ENCODE data around the gene IQCE.

The IQCE gene

DNA sequence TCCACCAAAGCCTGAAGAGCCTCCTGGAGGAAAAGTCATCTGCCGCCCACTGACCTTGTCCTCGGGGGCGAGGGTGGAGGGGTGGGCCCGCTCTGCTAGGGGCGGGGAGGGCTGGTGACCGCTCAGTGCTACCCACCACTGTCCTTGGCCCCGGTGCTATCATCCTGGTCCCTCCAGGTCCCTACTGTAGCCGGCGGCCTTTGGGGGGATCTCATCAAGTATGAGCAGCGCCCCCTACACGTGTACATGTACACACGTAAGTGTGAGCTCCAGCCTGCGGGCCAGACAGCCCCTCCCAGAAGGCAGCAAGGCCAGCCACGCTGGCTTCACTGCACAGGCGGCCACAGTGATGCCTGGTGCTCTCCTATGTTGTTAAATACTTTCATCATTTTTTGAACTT lies 92.6 kb downstream of the IQCE start:
- DNase-seq: no peak

DNA sequence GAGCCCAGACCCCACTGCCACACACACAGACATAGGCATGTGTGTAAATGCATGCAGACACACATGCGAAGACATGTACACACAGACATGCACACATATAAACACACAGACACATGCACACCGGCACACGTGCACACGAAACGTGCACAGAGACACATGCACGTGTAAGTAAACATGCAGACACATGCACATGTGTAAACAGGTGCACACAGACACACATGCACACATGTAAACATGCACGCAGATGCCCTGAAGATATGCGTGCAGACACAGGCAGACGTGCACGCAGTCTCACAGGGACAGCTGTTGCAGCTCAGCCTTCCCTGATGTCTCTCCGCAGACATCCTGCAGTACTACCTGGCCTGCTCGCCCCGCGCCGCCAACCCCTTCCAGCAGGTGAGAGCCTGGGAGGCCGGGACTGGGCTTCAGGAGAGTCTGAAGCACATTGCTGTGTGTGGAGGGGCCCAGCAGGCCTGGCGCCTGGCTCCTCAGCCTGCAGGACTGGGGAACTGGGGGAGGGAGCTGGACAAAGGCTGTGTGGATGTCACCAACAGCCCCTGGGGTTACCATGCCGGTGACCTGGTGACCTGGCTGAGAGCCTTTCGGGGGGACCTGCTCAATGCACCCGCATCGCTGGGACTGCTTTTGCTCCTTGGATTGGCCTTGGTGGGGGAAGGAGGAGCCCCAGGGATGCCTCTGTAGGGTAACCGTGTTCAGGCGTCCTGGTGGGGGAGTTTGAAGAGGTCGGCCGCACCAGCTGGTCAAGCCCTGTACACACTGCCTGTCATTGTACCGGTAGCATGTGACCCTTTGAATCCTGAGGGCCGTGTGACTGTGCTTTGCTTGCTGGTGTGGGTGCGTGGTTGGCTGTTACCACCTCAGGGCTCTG lies 93.3 kb downstream of the IQCE start:
- DNase-seq: no peak

DNA sequence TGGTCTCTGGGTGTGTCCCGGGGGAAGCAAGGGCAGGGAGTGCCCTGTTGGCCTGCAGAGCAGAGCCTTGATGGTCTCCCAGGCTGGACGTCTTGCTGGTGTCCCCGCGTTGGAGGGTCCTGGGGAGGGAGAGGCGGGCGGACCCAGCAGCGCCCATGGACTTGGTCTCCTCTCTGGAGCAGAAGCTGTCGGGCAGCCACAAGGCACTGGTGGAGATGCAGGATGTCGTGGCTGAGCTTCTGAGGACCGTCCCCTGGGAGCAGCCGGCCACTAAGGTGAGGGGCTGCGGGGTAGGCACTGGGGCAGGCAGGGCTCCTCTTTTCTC lies 93.9 kb downstream of the IQCE start:
- no peak for DNase-seq

DNA sequence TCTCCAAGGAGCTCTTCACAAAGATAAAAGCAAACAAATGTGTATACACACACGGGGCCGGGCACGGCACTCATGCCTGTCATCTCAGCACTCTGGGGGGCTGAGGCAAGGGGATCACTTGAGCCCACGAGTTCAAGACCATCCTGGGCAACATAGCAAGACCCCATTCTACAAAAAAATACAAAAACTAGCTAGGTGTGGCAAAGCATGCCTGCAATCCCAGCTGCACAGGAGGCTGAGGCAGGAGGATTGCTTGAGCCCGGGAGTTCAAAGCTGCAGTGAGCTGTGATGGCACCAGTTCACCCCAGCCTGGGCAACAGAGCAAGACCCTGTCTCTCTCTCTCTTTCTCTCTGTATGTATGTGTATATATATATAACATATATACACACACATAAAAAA lies 95.3 kb downstream of the IQCE start:
- no peak for DNase-seq

DNA sequence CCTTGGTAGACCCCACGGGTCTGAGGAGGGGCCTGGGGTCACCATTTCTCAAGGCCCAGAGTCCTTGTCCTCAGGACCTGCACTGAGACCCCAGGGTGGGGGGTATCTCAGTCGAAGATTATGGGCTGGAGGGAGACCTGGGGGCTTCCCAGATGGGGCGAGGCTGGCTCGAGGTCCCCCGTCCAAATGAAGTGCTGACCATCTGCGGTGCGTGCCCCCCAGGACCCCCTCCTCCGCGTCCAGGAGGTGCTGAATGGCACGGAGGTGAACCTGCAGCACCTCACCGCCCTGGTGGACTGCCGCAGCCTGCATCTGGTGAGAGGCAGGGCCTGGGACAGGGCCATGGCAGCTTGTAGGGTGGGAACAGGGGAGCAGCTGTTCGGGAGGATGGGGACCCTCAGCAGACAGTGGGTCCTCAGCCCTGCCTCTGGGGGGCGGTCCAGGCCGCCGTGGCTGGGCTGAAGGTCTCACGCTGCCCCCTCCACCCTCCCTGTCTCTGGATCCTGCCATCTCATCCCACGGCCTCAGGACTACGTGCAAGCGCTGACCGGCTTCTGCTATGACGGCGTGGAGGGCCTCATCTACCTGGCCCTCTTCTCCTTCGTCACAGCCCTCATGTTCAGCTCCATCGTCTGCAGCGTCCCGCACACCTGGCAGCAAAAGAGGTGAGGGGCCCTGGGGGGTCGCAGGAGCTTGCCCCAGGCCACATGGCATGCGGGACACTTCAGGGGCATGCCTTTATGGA lies 97.3 kb downstream of the IQCE start:
- no peak for DNase-seq

DNA sequence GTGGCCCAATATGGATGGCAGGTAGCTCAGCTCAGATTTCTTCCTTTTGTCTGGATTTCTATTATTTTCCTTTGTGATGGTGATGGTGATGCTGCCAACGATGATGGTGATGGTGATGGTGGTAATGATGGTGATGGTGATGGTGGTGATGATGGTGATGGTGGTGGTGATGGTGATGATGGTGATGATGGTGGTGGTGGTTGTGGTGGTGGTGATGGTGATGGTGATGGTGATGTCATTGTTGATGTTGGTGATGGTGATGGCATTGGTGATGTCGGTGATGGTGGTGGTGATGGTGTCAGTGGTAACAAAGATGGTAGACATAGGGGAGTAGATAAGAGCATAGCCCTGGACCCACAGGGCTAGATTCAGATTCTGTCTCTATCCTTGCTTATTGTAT lies 98.4 kb downstream of the IQCE start:
- no peak for DNase-seq

DNA sequence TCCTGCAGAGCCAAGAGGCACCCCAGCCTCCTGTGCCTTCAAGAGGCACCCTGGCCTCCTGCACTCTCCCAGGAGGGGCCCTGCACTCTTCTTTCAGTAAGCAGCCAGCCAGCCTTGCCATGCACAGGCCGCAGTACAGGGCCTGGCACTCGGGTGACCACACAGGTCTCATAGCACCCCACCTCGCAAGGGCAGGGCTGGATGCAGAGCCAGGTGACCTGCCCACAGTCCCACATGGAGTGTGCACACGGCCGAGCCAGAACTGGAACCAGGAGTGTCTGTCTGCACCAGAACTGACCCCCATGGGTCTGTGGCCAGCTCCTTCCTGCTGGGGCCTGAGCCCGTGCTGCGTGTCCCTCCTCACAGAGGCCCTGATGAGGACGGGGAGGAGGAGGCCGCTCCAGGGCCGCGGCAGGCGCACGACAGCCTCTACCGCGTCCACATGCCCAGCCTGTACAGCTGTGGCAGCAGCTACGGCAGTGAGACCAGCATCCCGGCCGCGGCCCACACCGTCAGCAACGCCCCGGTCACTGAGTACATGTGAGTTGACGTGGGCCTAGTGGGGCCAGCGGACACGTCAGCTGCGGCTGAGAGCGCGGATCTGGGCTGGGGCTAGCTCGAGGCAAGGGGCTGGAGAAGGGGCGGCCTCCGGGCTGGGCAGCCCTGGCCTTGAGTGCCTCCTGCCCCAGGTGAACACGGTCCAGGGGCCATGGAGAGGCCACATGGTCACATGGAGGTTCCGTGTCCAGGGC lies 99.3 kb downstream of the IQCE start:
- DNase-seq: no peak

DNA sequence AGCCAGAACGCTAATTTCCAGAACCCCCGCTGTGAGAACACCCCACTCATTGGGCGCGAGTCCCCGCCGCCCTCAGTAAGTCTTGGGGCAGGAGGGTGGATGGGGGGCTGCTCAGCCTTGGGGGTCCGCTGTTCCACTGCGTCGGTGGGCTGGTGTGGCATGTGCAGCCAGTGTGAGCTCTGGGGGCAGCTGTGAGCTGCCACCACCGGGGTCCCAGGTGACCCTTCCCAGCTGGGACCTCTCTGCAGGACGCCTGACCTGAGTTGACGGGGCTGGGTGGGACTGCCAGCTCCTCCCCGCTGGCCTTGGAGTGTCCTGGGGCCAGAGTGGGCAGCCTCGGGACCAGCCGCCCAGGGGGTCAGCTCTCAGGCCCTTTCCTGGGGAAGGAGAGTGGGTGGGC lies 100.2 kb downstream of the IQCE start:
- no peak for DNase-seq

DNA sequence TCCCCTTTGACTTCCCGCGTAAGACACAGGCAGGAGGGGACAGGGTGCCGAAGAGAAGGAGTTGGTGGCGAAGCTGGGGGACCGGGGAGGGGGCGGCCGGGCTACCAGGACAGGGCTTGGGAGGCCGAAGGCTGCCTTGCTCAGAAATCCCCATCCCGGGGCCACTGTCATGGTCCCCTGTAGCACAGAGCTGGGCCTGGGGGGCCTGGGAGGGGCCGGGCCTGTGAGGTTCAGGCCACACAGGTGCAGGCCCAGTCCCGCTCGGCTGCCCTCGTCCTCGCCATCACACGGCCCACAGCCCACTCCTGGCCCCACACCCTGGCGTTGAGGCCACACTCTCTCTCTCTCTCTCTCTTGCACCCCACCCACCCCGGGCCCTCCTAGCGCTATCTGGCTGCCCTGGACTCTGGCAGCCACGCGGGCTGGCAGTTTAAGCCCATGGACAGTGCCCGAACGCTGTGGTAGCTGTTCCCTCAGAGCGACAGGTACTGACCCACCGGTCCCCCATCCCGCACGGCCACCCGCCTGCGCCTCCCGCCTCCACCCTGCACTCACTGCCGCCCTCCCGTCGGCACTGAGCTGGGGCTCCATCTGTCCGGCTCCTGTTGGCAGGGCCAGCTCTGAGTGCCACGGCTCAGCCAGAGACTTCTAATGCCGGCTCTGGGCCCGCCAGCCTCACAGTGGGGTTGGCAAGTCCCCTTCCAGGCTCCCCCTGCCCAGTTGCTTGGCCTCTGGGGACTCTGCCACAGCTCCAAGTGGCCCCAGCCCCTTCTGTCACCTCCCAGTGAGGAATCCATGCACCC lies 101.0 kb downstream of the IQCE start:
- no peak for DNase-seq

DNA sequence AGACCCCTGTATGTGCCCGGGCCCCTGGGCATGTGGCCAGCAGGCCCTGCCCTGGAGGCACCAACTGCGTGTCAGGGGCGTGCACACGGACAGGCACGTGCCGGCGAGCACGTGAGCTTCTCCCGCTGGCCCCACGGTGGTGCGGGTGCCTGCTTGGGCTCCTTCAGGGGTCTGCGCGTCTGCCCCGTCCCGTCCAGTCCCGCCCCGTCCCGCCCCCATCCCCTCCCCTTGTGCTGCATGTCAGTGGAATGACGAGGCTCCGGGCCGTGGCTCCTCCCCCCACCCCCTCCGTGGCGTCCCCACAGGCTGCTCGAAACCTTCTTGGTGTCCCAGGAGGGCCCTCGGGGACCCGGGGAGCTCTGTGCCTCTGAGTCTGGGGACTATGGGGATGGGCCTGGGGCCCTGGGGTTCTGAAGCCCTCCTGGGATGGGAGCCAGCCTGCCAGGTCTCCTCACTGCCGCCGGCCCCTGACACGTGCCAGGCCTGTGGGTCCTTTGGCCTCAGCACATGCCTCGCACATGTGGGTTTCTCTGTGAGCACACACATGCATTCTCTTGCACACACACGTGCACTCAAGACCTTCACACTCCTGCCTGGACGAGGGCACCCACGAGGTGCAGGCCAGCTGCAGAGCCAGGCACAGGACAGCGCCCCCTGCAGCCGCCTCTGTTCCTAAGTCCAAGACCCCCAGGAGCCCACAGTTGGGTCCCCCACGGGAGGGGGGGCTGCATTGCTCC lies 101.7 kb downstream of the IQCE start:
- DNase-seq: no peak

DNA sequence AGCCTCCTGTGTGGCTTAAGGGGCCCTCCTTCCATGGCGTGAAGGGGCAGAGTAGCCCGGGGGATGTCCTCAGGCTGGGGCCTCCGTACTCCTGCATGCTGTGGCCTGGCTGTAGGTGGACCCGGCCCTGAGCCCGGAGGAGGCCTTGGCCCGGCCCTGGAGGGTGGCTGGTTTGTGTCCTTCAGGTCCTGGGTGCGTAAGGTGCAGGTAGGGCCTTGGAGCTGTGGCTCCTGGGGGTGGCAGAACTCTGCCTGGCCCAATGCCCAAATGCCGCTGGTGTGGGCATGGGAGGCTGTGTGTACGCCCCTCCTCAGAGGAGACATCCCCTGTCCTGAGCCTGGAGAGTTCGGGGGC lies 102.3 kb downstream of the IQCE start:
- DNase-seq: no peak

DNA sequence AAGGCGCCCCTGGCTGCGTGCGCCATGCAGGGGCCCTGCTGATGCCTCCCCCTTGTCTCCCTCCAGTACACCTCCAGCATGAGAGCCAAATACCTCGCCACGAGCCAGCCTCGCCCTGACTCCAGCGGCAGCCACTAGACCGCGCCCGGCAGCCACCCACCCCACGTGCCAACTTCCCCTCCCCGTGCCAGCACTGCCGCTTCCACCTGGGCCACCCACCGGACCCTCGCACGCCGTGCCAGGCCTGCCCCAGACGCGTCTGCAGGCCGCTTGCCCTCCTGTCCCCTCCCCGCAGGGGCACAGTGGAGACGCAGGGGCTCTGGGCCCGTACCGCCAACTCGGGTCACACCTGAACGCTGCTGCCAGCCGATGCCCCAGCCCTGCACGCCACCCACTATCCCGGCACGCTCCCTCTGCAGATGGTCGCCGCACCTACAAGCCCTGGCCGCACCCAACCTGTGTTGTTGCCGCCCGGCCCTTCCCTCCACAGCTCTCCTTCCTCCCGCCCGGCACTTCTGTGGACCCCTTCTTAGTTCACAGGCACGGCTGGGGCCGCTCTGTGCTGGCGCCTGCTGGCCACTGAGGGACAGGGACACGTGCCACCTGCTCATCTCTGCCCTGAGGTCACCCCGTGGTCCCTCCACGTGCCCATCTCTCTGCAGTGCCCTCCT lies 103.0 kb downstream of the IQCE start:
- no peak for DNase-seq

DNA sequence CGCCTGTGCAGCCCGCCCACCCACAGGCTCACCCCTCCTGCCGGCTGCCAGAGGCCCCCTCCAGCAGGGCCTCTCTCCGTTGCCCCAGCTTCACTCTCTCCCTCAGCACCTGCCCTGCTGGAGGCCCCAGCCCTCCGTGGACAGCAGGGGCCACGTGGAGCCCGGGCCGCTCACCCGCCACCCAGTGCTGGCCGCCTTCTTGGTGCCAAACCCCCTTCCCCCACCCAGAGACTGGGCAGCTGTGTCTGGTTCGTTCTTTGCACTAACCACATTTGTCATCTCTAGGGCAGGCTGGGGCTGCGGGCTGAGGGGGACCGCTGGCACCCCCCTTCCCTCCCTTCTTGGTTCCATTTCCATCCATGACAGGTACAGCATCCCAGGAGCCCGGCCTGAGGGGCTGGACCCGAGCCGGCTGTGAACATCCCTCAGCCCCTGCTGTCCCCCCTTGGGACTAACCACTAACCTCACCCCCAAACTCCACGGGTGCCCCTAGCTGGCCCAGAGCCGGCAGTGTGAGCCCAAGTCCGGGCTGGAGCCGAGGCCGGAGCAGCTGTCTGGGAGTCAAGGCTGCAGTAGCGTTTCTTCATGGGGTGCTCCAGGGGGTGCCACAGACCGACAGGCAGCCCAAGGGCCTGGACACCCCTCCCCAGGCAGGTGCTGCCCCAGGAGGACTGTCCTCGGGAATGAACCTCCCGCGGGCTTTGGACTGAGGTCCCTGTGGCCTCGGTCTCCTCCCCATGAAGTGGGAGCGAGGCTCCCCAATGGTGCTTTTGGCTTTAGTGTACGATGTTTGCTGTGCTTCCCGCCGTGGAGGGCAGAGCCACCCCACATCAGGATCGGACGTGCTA lies 103.7 kb downstream of the IQCE start:
- no peak for DNase-seq

DNA sequence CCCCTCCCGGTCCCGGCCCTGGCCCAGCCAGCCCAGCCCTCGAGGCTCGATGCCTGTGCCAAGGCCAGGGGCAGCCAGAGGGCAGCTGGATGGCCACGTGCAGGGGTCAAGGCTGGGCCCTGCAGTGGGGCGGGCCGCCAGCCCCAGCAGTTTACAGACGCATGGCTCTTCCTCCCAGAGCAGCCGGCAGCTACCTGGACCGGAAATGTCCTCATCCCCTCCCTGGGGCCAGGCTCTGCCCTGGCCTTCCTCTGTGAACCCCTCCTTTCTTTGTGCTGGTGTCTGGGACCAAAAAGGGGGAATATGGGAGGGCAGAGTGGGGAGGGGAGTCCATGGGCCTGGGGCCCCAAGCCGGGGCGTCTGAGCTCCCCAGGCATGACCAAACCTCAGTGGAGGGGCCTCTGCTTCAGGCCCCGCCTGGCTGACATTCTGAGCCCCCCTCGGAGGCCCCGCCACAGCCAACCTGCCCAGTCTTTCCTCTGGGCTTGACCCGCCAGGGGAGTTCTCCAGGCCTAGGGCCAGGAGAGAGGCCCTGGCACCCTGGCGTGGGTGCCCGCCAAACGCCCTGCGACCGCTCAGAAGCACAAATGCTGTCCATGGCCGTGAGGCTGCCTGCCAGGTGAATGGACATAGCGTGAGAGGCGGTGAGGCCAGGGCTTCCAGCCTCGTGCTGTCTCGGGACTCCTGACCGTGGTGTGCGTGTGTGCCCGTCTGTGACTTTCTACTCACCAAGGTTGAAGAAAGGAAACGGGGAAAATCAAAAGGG lies 104.5 kb downstream of the IQCE start:
- DNase-seq: no peak

DNA sequence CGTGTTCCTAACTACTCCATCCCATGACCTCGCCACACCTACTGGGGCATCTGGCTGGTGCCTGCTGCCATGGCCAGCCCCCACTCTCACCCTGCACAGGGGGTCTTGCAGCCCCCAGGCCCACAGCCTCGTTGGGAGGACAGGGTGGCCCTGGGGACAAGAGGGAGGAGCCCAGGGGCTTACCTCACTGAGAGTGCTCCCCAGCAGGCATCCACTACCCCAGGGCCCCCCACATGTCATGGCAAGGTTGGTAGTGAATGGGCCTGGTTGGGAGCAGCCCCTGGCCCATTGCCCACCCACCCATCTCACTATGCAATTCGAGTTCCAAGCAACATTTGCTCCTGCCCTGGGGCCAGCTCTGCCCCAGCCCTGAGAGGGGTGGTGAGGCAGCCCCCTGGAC lies 105.2 kb downstream of the IQCE start:
- no peak for DNase-seq
